SU-DHL-6 (cell line): ENCODE measurements around the gene SLC22A23.
"Not testable (repeated sequence)": the region's sequence is repeated elsewhere in the genome, so short reads cannot be mapped to it uniquely, and the experiment has no call there.

Experiments
- H2AFZ ChIP-seq: fragments of 200-600 bp; sonication (generic); 2 replicates; pipeline ENCODE4 v1.6.1; 2014; ENCODE audit warnings: low read depth, mild to moderate bottlenecking, moderate library complexity, mixed read lengths, antibody characterized with exemption, low read length; ENCODE audit not compliant: severe bottlenecking
- H3F3A ChIP-seq: fragments of 200-600 bp; shearing (Covaris generic); 2 replicates; pipeline ENCODE4 v1.6.0; 2016; ENCODE audit warnings: antibody characterized with exemption, mild to moderate bottlenecking; ENCODE audit not compliant: insufficient read depth
- H3K27ac ChIP-seq: fragments of 200-600 bp; sonication (generic); 2 replicates; pipeline ENCODE4 v1.5.1; 2016; ENCODE audit warnings: low read depth, mild to moderate bottlenecking, low read length, moderate library complexity, mixed read lengths
- H3K27me3 ChIP-seq: fragments of 200-600 bp; sonication (generic), shearing (Covaris generic); 2 replicates; pipeline ENCODE4 v1.6.0; 2014; ENCODE audit warnings: mild to moderate bottlenecking, low read length
- H3K36me3 ChIP-seq: fragments of 200-600 bp; sonication (generic); 2 replicates; pipeline ENCODE4 v1.6.1; 2014; ENCODE audit warnings: mild to moderate bottlenecking, low read length, mixed read lengths
- H3K4me2 ChIP-seq: fragments of 300-600, 200-600 bp; shearing (Covaris generic), sonication (generic); 2 replicates; pipeline ENCODE4 v1.6.0; 2014; ENCODE audit warnings: low read length, low read depth, mild to moderate bottlenecking; ENCODE audit not compliant: poor library complexity, severe bottlenecking
- H3K4me3 ChIP-seq: fragments of 200-600 bp; sonication (generic); 2 replicates; pipeline ENCODE4 v1.5.1; 2014; ENCODE audit warnings: antibody characterized with exemption, low read length, mild to moderate bottlenecking, mixed read lengths; ENCODE audit not compliant: insufficient read depth, poor library complexity, severe bottlenecking
- H3K79me2 ChIP-seq: fragments of 200-600 bp; sonication (generic); 2 replicates; pipeline ENCODE4 v1.6.1; 2014; ENCODE audit warnings: mild to moderate bottlenecking, low read length, moderate library complexity; ENCODE audit not compliant: insufficient read depth
- H3K9ac ChIP-seq: fragments of 200-600 bp; sonication (generic); 2 replicates; pipeline ENCODE4 v1.7.0; 2014; ENCODE audit warnings: mild to moderate bottlenecking, low read length
- H3K9me2 ChIP-seq: fragments of 200-600 bp; sonication (generic); replicated peaks from 2 replicates; pipeline ENCODE4 v1.6.1; 2014; ENCODE audit warnings: low read length; ENCODE audit not compliant: insufficient read depth
- H3K9me3 ChIP-seq: fragments of 200-600 bp; sonication (generic); 2 replicates; pipeline ENCODE4 v1.6.1; 2014; ENCODE audit warnings: low read length, mixed read lengths; ENCODE audit not compliant: insufficient read depth
- H4K20me1 ChIP-seq: fragments of 200-600 bp; sonication (generic); 2 replicates; pipeline ENCODE4 v1.6.1; 2014; ENCODE audit warnings: low read depth, mild to moderate bottlenecking, antibody characterized with exemption, low read length, moderate library complexity, mixed read lengths
- CTCF ChIP-seq: fragments of 200-600 bp; sonication (generic); IDR thresholded peaks from one replicate; pipeline ENCODE4 v1.5.1; 2017; ENCODE audit warnings: antibody characterized with exemption, mild to moderate bottlenecking, low read length, moderate library complexity; ENCODE audit not compliant: insufficient read depth, poor library complexity, severe bottlenecking
- EZH2phosphoT487 ChIP-seq: fragments of 200-600 bp; sonication (generic), shearing (Covaris generic); conservative IDR thresholded peaks from 2 replicates; pipeline ENCODE4 v1.6.1; 2018; ENCODE audit warnings: mild to moderate bottlenecking, antibody characterized with exemption, low read length, moderate library complexity, mixed read lengths

The SLC22A23 gene

GRCh38 chr6:3380344-3381232 is 76.3 kb downstream of the SLC22A23 start:
- no peak overlapping the region for H3K4me2 ChIP-seq
- H3K27ac ChIP-seq, result no peak overlapping the region

GRCh38 chr6:3379482-3380060 is 77.3 kb downstream of the SLC22A23 start:
- H3K4me2 ChIP-seq, result no peak overlapping the region

More at GRCh38 chr6:3380344-3381232, 76.3 kb downstream of the SLC22A23 start:
- no peaks in the 10 kb centered on the region for H3K9me3 ChIP-seq
- no peaks in the 10 kb centered on the region for H3K27me3 ChIP-seq
- H3K9ac ChIP-seq, result no peak overlapping the region
- H3K36me3 ChIP-seq, result no peaks in the 10 kb centered on the region
- H4K20me1 ChIP-seq, result no peaks in the 10 kb centered on the region
- H3K4me3 ChIP-seq, result no peak overlapping the region
- TF ChIP-seq CTCF (no peak), EZH2phosphoT487 (no peak)
- no peaks in the 10 kb centered on the region for H3K9me2 ChIP-seq
- H3F3A ChIP-seq, result no peaks in the 10 kb centered on the region
- no peak overlapping the region for H2AFZ ChIP-seq
- no peaks in the 10 kb centered on the region for H3K79me2 ChIP-seq

GRCh38 chr6:3378808-3379207 is 78.0 kb downstream of the SLC22A23 start:
- H3K79me2 ChIP-seq, H3K4me2 ChIP-seq, H3F3A ChIP-seq: not testable (repeated sequence)

More at GRCh38 chr6:3379482-3380060, 77.3 kb downstream of the SLC22A23 start:
- Histone ChIP-seq H3K9me3 (no peaks in the 10 kb centered on the region), H3F3A (no peaks in the 10 kb centered on the region), H2AFZ (no peak overlapping the region), H3K27ac (no peak overlapping the region), H4K20me1 (no peaks in the 10 kb centered on the region), H3K36me3 (no peaks in the 10 kb centered on the region), H3K9ac (no peak overlapping the region), H3K4me3 (no peak overlapping the region), H3K79me2 (no peaks in the 10 kb centered on the region), H3K9me2 (no peaks in the 10 kb centered on the region), H3K27me3 (no peaks in the 10 kb centered on the region)
- no peak for TF ChIP-seq CTCF
- TF ChIP-seq EZH2phosphoT487, result no peak

GRCh38 chr6:3378398-3378782 is 78.5 kb downstream of the SLC22A23 start:
- H3K79me2 ChIP-seq, H3K9me2 ChIP-seq, H3K4me2 ChIP-seq, H4K20me1 ChIP-seq, H3K27me3 ChIP-seq, H2AFZ ChIP-seq, H3K27ac ChIP-seq, H3K9me3 ChIP-seq, H3K4me3 ChIP-seq, H3K9ac ChIP-seq, H3F3A ChIP-seq, H3K36me3 ChIP-seq: not testable (repeated sequence)

More at GRCh38 chr6:3378808-3379207, 78.0 kb downstream of the SLC22A23 start:
- not testable (repeated sequence) for H3K27me3 ChIP-seq, H3K27ac ChIP-seq, H3K36me3 ChIP-seq, H3K9me2 ChIP-seq, H3K4me3 ChIP-seq, H4K20me1 ChIP-seq, H3K9me3 ChIP-seq, H3K9ac ChIP-seq, H2AFZ ChIP-seq
